Hepatic stellate cell (primary cell): ENCODE data around the gene CBL.
"Not testable (repeated sequence)": the region's sequence is repeated elsewhere in the genome, so short reads cannot be mapped to it uniquely, and the experiment has no call there.

Experiments
- DNase-seq: peaks from one replicate; pipeline ENCODE4 v3.0.0; 2011; ENCODE audit warnings: low spot score

Gene CBL

DNA sequence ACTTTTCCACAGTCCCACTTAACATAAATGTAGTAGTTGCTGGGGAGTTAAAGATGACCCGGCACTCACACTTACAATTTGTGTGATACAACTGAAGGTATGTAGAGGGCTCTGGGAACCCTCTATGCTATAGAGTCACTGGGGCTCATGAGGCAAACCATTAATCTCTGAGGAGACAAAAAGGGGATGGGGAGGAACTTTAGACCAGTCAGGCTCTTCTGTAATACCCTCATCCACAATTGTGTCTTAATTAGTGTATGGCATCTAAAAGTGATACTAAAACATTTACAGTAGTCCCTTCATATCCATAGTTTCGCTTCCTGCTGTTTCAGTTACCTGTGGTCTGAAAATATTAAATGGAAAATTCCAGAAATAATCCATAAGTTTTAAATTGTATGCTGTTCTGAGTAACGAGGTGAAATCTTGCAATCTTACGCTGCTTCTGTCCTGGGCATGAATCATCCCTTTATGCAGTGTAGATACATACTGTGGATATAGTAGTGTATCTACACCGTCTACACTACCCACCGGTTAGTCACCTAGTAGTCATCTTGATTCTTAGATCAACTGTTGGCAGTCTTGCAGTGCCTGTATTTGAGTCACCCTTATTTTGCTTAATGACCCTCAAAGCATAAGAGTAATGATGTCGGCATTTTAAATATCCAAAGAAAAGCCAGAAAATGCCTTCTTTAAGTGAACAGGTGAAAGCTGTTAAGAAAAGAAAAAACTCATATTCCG lies 12.2 kb downstream of the CBL start:
- peak; percentile 82 for DNase-seq

- DNase-seq: peak; percentile 17
Measured at GRCh38 chr11:119222308-119222707, 16.2 kb downstream of the CBL start.

DNA sequence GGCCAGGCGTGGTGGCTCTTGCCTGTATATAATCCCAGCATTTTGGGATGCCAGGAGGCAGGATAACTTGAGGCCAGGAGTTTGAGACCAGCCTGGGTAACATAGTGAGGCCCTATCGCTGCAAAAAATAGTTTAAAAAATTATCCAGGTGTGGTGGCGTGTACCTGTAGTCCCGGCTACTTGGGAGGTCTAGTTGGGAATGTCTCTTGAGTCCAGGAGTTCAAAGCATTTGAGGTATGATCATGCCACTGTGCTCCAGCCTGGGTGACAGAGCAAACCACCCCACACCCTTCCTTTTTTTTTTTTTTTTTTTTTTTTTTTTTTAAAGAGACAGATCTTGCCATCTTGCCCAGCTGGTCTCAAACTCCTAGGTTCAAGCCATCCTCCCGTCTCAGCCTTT lies 16.8 kb downstream of the CBL start:
- no peak for DNase-seq

DNA sequence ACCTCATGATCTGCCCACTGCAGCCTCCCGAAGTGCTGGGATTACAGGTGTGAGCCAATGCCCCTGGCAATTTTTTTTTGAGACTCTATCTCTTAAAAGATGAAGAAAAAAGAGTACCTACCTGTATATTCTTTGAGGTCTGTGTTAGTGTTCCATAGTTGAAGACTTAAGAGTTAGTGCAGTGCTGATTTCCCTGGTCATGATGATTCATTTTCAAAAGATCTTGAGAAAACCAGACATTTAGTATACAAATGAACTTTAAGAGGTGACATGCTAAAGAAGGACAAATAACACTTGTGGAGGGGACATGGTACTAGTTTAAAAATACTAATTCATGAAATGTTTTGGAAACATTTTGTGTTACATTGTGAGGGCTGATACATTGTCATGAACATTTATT lies 17.7 kb downstream of the CBL start:
- DNase-seq: peak; percentile 25

- DNase-seq: not testable (repeated sequence)
Measured at GRCh38 chr11:119228535-119229287, 22.6 kb downstream of the CBL start.

DNA sequence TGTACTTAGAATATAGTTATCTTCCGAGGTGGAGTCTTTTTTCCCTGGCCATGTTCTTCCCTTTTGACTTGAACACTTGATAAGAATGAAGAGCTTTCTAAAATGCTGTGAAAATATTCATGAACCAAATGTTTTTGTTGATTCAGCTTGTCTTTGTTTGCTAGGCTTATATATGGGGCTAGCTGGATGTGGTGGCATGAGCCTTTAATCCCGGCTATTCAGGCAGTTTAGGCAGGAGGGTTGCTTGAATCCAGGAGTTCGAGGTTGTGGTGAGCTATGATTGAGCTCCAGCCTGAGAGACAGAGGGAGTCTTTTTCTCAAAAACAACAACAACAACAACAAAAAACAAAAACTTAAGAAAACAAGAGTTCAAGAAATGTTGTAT lies 23.1 kb downstream of the CBL start:
- DNase-seq: no peak

GRCh38 chr11:119229741-119230140 lies 23.6 kb downstream of the CBL start:
- DNase-seq: no peak

- no peak for DNase-seq
Measured at GRCh38 chr11:119236490-119236889, 30.4 kb downstream of the CBL start.

DNA sequence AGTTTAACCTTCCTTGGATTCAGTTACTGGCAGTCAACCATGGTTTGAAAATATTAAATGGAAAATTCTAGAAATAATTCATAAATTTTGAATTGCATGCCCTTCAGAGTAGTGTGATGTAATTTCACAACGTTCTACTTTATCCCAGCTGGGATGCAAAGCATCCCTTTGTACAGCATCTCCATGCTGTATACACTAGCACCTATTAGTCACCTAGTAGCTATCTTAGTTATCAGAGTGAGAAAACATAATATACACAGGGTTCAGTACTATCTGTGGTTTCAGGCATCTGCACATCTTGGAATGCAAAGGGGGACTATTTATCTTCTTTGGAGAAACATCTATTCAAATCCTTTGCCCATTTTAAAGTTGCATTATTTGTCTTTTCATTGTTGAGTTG lies 30.8 kb downstream of the CBL start:
- peak; percentile 27 for DNase-seq

GRCh38 chr11:119237515-119237914 lies 31.4 kb downstream of the CBL start:
- DNase-seq: no peak

DNA sequence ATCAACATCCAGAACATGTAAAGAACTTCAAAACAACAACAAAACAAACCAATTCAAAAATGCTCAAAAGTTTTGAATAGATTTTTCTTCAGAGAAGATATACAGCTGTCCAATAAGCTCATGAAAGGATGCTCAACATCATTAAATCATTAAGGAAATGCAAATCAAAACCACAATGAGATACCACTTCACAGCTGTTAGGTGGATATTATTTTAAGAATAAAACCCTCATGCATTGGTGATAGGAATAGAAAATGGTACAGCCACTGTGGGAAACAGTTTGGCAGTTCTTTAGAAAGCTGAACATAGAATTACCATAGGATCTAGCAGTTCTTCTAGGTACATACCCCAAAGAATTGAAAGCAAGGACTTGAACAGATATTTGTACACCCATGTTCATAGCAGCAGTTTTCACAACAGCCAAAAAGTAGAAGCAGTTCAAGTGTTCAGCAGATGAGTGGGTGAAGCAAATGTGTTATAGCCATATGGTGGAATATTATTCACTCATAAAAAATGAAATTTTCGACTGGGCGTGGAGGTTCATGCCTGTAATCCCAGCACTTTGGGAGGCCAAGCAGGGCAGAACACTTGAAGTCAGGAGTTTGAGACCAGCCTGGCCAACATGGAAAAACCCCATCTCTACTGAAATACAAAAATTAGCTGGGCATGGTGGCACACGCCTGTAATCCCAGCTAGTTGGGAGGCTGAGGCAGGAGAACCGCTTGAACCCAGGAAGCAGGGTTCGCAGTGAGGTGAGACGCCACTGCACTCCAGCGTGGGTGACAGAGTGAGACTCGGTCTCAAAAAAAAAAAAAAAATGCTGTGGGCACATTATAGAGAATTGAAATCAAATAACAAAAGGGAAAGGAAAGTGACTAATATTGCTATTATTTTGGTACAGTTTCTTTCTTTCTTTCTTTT lies 42.9 kb downstream of the CBL start:
- no peak for DNase-seq

- DNase-seq: no peak
Measured at GRCh38 chr11:119249671-119250010, 43.5 kb downstream of the CBL start.

DNA sequence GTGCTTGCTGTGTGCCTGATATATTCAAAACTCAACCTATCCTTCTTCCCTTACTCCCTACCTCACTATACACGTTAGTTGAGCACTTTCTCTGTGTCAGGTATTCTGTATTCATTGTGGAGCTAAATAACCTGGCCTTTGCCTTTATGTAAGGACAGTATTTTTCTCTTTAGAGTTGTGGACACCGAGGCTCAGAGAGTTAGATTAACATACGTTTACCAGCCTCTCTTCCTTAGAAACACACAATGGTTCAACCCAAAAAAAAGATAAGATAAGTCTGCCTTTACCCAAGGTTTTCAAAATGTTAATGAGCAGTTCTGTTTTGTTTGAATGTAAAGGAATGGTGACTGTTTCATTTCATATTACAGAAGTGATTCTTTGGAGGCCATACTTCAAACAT lies 45.0 kb downstream of the CBL start:
- DNase-seq: no peak

DNA sequence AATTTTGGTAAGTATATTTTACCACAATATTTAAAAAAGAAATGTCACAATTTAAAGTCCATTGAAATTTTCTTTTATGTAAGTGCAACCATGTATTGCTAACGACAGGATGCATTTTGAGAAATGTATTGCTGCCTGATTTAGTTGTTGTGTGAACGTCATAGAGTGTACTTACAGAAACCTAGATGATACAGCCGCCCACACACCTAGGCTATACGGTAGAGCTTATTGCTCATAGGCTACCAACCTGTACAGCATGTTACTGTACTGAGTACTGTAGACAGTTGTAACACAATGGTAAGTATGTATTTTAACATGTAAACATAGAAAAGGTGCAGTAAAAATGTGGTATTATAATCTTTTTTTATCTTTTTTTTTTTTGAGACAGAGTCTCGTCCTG lies 48.1 kb downstream of the CBL start:
- no peak for DNase-seq

- no peak for DNase-seq
Measured at GRCh38 chr11:119258180-119258579, 52.0 kb downstream of the CBL start.

DNA sequence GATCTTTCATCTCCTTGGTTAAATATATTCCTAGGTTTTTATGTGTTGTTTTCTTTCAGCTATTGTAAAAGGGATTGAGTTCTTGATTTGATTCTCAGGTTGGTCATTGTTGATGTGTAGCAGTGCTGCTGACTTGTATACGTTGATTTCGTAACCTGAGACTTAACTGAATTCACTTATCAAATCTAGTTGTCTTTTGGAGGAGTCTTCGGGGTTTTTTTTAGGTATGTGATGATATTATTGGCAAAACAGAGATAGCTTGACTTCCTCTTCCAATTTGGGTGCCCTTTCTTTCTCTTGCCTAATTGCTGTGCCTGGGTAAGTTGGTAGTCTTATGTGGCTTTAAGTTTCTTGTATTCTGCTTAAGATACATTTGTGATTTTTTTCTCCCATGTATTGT lies 52.8 kb downstream of the CBL start:
- no peak for DNase-seq

DNA sequence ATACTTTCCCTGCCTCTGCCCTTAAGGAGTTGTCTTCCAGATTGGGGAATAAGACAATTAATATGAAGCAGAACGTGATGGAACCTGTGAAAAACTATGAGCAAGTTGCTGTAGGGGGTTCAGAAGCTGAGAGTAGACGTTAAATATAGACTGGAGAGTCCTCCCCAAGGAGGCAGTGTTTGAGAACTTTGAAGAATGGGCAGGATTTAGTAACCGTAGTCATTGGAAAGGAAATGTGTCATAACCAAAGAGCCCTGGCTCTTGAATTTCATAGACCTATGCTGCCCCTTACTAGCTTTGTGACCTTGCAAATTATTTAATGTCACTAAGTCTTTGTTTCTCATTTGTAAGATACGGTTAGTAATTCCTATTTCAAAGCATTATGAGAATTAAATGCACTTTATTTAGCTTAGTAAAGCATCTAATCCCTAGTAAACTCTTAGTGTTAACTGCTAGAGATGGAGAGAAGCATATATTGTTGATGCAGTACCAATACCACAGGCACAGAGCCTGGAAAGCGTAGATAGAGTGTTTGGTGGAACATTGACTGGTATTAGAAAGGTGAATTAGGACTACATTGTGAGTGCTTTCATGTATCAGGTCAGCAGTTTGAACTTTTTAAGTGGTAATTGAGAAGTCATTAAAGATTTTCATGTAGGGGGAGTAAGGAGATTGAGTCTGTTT lies 56.7 kb downstream of the CBL start:
- peak; percentile 40 for DNase-seq

DNA sequence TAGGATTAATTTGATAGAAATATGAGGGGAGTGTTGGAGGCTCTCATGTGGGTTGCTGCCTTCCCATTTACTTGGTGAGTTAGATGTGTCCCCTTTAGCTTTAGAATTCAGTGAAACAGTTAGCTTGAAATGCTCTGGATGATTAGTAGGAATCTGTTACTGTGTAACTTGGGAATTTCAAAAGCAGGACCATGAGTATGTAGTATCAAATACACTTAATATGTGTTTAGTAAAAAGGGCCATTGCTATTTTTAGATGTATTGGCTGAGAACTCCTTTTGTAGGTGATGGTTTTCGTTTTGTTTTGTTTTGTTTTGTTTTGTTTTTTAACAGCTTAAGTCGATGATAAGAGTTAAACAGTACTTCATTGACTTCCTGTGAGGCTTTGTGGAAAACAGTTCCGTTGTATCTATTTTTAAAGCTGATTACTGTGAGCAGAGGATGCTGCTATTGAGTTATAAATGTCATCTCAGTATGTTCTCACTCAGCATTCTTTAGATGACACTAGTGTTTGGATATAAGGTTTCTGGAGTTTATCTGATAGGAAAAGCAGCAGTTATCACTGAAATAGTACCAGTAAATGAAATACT lies 57.3 kb downstream of the CBL start:
- DNase-seq: peak; percentile 12

DNA sequence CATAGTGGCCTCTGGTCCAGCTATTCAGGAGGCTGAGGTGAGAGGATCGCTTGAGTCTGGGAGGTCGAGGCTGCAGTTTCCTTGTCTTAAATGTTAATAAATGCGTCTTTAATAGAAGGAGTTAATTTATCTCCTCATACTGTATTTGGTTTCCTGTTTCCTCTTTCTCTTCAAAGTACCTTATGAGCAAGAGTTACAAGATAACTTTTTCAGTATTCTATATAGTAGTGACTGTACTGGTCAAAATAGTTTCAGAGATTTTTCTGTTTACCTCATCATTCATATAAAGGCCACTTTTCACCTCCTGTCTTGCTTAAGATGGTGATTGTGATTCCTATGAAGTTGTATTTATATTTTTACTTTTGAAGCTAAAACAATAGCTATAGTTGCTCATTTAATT lies 59.9 kb downstream of the CBL start:
- no peak for DNase-seq

DNA sequence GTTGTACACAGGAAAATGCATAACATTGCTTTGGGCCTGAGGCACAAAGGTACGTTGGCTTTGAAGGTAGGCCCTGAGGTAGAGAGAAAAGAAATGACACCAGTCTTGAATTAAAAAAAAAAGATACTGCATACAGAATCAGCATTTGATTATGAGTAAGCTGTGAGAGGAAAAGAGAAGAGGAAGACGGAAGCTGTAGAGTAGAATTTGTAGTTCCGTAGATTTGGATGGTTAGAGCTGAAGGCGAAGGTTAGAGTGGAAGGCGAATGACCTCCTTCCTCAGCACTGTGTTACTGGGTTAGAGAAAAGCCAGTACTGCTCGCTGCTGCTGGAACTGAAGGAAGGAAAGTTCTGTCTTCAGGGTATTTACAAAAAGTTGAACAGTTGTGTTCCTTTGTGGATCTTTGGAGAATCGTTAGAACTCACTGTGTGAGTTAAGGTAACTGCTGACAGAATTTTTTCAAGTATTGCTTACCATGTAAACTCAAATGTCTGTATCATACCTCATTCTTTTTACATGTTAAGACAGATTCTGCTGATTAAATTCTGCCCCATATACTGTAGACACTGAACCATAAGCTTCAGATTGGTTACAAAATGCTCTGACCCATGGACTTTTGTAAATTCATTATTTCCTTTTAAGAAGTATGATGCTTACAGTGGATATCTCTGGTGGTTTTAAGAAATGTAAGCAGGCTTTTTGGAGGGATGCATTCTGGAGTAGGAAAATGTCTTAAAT lies 60.5 kb downstream of the CBL start:
- no peak for DNase-seq

- DNase-seq: no peak
Measured at GRCh38 chr11:119267645-119268044, 61.5 kb downstream of the CBL start.
